ENCODE measurements around the gene FMNL1.

DNA sequence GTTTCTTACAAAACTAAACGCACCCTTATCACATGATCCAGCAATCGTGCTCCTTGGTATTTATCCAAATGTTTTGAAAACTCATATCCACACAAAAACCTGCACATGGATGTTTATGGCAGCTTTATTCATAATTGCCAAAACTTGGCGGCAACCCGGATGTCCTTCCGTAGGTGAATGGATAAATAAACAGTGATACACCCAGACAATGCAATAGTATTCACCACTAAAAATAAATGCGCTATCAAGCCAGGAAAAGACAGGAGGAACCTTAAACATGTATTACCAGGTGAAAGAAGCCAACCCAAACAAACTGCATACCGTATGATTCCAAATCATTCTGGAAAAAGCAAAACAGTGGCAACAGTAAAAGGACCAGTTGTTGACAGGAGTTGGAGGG is 30.2 kb downstream of the FMNL1 start:
- TF ChIP-seq CTCF (IDR thresholded peaks at IDR 0.05) (no peak), POLR2A (IDR thresholded peaks at IDR 0.05; ENCODE audit: low read length) (no peak), SMC3 (IDR thresholded peaks at IDR 0.05) (no peak)
- TF ChIP-seq, protein P1, sequence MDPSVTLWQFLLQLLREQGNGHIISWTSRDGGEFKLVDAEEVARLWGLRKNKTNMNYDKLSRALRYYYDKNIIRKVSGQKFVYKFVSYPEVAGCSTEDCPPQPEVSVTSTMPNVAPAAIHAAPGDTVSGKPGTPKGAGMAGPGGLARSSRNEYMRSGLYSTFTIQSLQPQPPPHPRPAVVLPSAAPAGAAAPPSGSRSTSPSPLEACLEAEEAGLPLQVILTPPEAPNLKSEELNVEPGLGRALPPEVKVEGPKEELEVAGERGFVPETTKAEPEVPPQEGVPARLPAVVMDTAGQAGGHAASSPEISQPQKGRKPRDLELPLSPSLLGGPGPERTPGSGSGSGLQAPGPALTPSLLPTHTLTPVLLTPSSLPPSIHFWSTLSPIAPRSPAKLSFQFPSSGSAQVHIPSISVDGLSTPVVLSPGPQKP (IDR thresholded peaks at IDR 0.05; ENCODE audit: low read depth, low read length) = no peak
